ENCODE measurements around the gene HEPN1.

DNA sequence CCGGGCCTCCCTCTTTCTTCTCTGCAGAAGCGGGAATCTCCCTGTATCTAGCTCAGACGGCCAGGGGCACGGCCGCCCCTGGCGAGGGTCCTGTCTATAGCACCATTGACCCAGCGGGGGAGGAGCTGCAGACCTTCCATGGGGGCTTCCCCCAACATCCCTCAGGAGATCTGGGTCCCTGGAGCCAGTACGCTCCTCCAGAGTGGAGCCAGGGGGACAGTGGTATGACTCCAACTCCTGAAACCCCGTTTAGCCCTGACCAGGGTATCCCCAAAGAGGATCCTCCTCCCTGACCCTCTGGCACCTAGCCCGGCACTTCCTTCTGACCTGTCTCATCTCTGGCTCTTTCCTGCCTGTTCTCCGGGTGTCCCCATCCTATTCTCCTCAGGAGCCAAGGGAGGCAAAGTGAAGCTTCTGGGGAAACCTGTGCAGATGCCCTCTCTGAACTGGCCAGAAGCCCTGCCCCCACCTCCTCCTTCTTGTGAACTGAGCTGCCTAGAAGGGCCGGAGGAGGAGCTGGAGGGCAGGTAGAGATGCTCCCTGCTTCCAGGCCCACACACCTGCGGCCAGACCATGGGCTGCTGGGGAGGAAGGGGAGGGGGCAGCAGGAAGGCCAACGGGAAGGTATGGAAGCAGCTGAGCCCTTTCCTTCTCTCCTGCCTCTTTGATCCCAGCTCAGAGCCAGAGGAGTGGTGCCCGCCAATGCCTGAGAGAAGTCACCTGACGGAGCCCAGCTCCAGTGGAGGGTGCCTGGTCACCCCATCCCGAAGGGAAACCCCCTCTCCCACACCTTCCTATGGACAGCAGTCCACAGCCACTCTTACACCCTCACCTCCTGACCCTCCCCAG, 40.9 kb upstream of the HEPN1 start:
- TF ChIP-seq POLR2A (IDR thresholded peaks at IDR 0.05; ENCODE audit: low read length) (no peak), ZSCAN20 (CRISPR knock-in tag; IDR thresholded peaks at IDR 0.05) (no peak), EP300 (IDR thresholded peaks at IDR 0.05) (no peak)
- TF ChIP-seq, protein P1, sequence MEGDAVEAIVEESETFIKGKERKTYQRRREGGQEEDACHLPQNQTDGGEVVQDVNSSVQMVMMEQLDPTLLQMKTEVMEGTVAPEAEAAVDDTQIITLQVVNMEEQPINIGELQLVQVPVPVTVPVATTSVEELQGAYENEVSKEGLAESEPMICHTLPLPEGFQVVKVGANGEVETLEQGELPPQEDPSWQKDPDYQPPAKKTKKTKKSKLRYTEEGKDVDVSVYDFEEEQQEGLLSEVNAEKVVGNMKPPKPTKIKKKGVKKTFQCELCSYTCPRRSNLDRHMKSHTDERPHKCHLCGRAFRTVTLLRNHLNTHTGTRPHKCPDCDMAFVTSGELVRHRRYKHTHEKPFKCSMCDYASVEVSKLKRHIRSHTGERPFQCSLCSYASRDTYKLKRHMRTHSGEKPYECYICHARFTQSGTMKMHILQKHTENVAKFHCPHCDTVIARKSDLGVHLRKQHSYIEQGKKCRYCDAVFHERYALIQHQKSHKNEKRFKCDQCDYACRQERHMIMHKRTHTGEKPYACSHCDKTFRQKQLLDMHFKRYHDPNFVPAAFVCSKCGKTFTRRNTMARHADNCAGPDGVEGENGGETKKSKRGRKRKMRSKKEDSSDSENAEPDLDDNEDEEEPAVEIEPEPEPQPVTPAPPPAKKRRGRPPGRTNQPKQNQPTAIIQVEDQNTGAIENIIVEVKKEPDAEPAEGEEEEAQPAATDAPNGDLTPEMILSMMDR (IDR thresholded peaks at IDR 0.05), result no peak
